ENCODE results near the gene KRT2.

KRT2 gene

GRCh38 chr12:52662093-52662917 is 10.3 kb upstream of the KRT2 start:
- Histone ChIP-seq H3K27me3 (replicated peaks; ENCODE audit: control insufficient read depth, insufficient read depth, low read length) (peaks cover 72% of the 10 kb centered on the region), H3K9ac (ENCODE audit: low read length) (no peak overlapping the region), H3K9me3 (ENCODE audit: control insufficient read depth, low read length) (no peaks in the 10 kb centered on the region), H3K4me3 (ENCODE audit: low read length) (no peak overlapping the region), H3K4me1 (ENCODE audit: control insufficient read depth, insufficient read depth, low read length) (no peaks in the 10 kb centered on the region), H3K36me3 (ENCODE audit: control insufficient read depth, insufficient read depth, low read length, severe bottlenecking) (no peaks in the 10 kb centered on the region)
- DNase-seq (ENCODE audit: low read depth): no peak

- Histone ChIP-seq H3K9me3 (ENCODE audit: control insufficient read depth, low read length) (no peaks in the 10 kb centered on the region), H3K4me1 (ENCODE audit: control insufficient read depth, insufficient read depth, low read length) (no peaks in the 10 kb centered on the region), H3K4me3 (ENCODE audit: low read length) (no peak overlapping the region), H3K27me3 (replicated peaks; ENCODE audit: control insufficient read depth, insufficient read depth, low read length) (peaks cover 74% of the 10 kb centered on the region), H3K36me3 (ENCODE audit: control insufficient read depth, insufficient read depth, low read length, severe bottlenecking) (no peaks in the 10 kb centered on the region), H3K9ac (ENCODE audit: low read length) (no peak overlapping the region)
- DNase-seq (ENCODE audit: low read depth): no peak
Observed at GRCh38 chr12:52661668-52662067, 9.7 kb upstream of the KRT2 start.

- H3K9ac ChIP-seq (ENCODE audit: low read length): no peak overlapping the region
Observed at GRCh38 chr12:52660934-52661499, 9.0 kb upstream of the KRT2 start.

GRCh38 chr12:52659951-52660350 is 7.9 kb upstream of the KRT2 start:
- H3K36me3 ChIP-seq (ENCODE audit: control insufficient read depth, insufficient read depth, low read length, severe bottlenecking): no peaks in the 10 kb centered on the region
- no peaks in the 10 kb centered on the region for H3K9me3 ChIP-seq (ENCODE audit: control insufficient read depth, low read length)
- DNase-seq (ENCODE audit: low read depth): no peak
- H3K27me3 ChIP-seq (replicated peaks; ENCODE audit: control insufficient read depth, insufficient read depth, low read length): peaks cover 67% of the 10 kb centered on the region
- no peak overlapping the region for H3K4me3 ChIP-seq (ENCODE audit: low read length)
- no peaks in the 10 kb centered on the region for H3K4me1 ChIP-seq (ENCODE audit: control insufficient read depth, insufficient read depth, low read length)
- H3K9ac ChIP-seq (ENCODE audit: low read length): no peak overlapping the region

More at GRCh38 chr12:52660934-52661499, 9.0 kb upstream of the KRT2 start:
- Histone ChIP-seq H3K36me3 (ENCODE audit: control insufficient read depth, insufficient read depth, low read length, severe bottlenecking) (no peaks in the 10 kb centered on the region), H3K9me3 (ENCODE audit: control insufficient read depth, low read length) (no peaks in the 10 kb centered on the region), H3K4me1 (ENCODE audit: control insufficient read depth, insufficient read depth, low read length) (no peaks in the 10 kb centered on the region), H3K4me3 (ENCODE audit: low read length) (no peak overlapping the region), H3K27me3 (replicated peaks; ENCODE audit: control insufficient read depth, insufficient read depth, low read length) (peaks cover 74% of the 10 kb centered on the region)
- no peak for DNase-seq (ENCODE audit: low read depth)

- H3K36me3 ChIP-seq (ENCODE audit: control insufficient read depth, insufficient read depth, low read length, severe bottlenecking): no peaks in the 10 kb centered on the region
- no peak overlapping the region for H3K9ac ChIP-seq (ENCODE audit: low read length)
- no peaks in the 10 kb centered on the region for H3K9me3 ChIP-seq (ENCODE audit: control insufficient read depth, low read length)
- H3K27me3 ChIP-seq (replicated peaks; ENCODE audit: control insufficient read depth, insufficient read depth, low read length): peaks cover 70% of the 10 kb centered on the region
- H3K4me3 ChIP-seq (ENCODE audit: low read length): no peak overlapping the region
- DNase-seq (ENCODE audit: low read depth): no peak
- H3K4me1 ChIP-seq (ENCODE audit: control insufficient read depth, insufficient read depth, low read length): no peaks in the 10 kb centered on the region
Observed at GRCh38 chr12:52659395-52659794, 7.4 kb upstream of the KRT2 start.

GRCh38 chr12:52658196-52658595 is 6.2 kb upstream of the KRT2 start:
- Histone ChIP-seq H3K9ac (ENCODE audit: low read length) (no peak overlapping the region), H3K27me3 (replicated peaks; ENCODE audit: control insufficient read depth, insufficient read depth, low read length) (peaks cover 70% of the 10 kb centered on the region), H3K4me3 (ENCODE audit: low read length) (no peak overlapping the region), H3K36me3 (ENCODE audit: control insufficient read depth, insufficient read depth, low read length, severe bottlenecking) (no peaks in the 10 kb centered on the region), H3K4me1 (ENCODE audit: control insufficient read depth, insufficient read depth, low read length) (no peaks in the 10 kb centered on the region), H3K9me3 (ENCODE audit: control insufficient read depth, low read length) (no peaks in the 10 kb centered on the region)
- DNase-seq (ENCODE audit: low read depth): no peak

GRCh38 chr12:52657250-52657902 is 5.4 kb upstream of the KRT2 start:
- Histone ChIP-seq H3K9me3 (ENCODE audit: control insufficient read depth, low read length) (no peaks in the 10 kb centered on the region), H3K36me3 (ENCODE audit: control insufficient read depth, insufficient read depth, low read length, severe bottlenecking) (no peaks in the 10 kb centered on the region), H3K27me3 (replicated peaks; ENCODE audit: control insufficient read depth, insufficient read depth, low read length) (peaks cover 69% of the 10 kb centered on the region), H3K9ac (ENCODE audit: low read length) (no peak overlapping the region), H3K4me3 (ENCODE audit: low read length) (no peak overlapping the region), H3K4me1 (ENCODE audit: control insufficient read depth, insufficient read depth, low read length) (no peaks in the 10 kb centered on the region)
- no peak for DNase-seq (ENCODE audit: low read depth)

- no peak overlapping the region for H3K4me3 ChIP-seq (ENCODE audit: low read length)
- H3K4me1 ChIP-seq (ENCODE audit: control insufficient read depth, insufficient read depth, low read length): no peaks in the 10 kb centered on the region
- H3K27me3 ChIP-seq (replicated peaks; ENCODE audit: control insufficient read depth, insufficient read depth, low read length): peaks cover 64% of the 10 kb centered on the region
- no peaks in the 10 kb centered on the region for H3K36me3 ChIP-seq (ENCODE audit: control insufficient read depth, insufficient read depth, low read length, severe bottlenecking)
- H3K9ac ChIP-seq (ENCODE audit: low read length): no peak overlapping the region
- DNase-seq (ENCODE audit: low read depth): no peak
- no peaks in the 10 kb centered on the region for H3K9me3 ChIP-seq (ENCODE audit: control insufficient read depth, low read length)
Observed at GRCh38 chr12:52656616-52657015, 4.6 kb upstream of the KRT2 start.

GRCh38 chr12:52655720-52656124 is 3.7 kb upstream of the KRT2 start:
- no peak for DNase-seq (ENCODE audit: low read depth)
- Histone ChIP-seq H3K27me3 (replicated peaks; ENCODE audit: control insufficient read depth, insufficient read depth, low read length) (peaks cover 69% of the 10 kb centered on the region), H3K9ac (ENCODE audit: low read length) (no peak overlapping the region), H3K4me1 (ENCODE audit: control insufficient read depth, insufficient read depth, low read length) (peaks cover 2% of the 10 kb centered on the region), H3K36me3 (ENCODE audit: control insufficient read depth, insufficient read depth, low read length, severe bottlenecking) (no peaks in the 10 kb centered on the region), H3K9me3 (ENCODE audit: control insufficient read depth, low read length) (no peaks in the 10 kb centered on the region), H3K4me3 (ENCODE audit: low read length) (no peak overlapping the region)

GRCh38 chr12:52655251-52655650 is 3.2 kb upstream of the KRT2 start:
- Histone ChIP-seq H3K36me3 (ENCODE audit: control insufficient read depth, insufficient read depth, low read length, severe bottlenecking) (no peaks in the 10 kb centered on the region), H3K27me3 (replicated peaks; ENCODE audit: control insufficient read depth, insufficient read depth, low read length) (peaks cover 74% of the 10 kb centered on the region), H3K4me3 (ENCODE audit: low read length) (no peak overlapping the region), H3K4me1 (ENCODE audit: control insufficient read depth, insufficient read depth, low read length) (peaks cover 7% of the 10 kb centered on the region), H3K9me3 (ENCODE audit: control insufficient read depth, low read length) (no peaks in the 10 kb centered on the region), H3K9ac (ENCODE audit: low read length) (no peak overlapping the region)
- no peak for DNase-seq (ENCODE audit: low read depth)

- Histone ChIP-seq H3K36me3 (ENCODE audit: control insufficient read depth, insufficient read depth, low read length, severe bottlenecking) (no peaks in the 10 kb centered on the region), H3K9ac (ENCODE audit: low read length) (no peak overlapping the region), H3K4me3 (ENCODE audit: low read length) (peak overlapping the region; percentile 4), H3K9me3 (ENCODE audit: control insufficient read depth, low read length) (no peaks in the 10 kb centered on the region), H3K27me3 (replicated peaks; ENCODE audit: control insufficient read depth, insufficient read depth, low read length) (peaks cover 73% of the 10 kb centered on the region), H3K4me1 (ENCODE audit: control insufficient read depth, insufficient read depth, low read length) (peaks cover 7% of the 10 kb centered on the region)
- DNase-seq (ENCODE audit: low read depth): no peak
Observed at GRCh38 chr12:52650520-52651081, 1.4 kb downstream of the KRT2 start.
